GM23338 (cell line): ENCODE data around the gene PAK1. TPM values are rescaled to one million over a fixed set of nuclear protein-coding genes. Genes with fewer than 3 reads are reported as not detected.

ENCODE experiments used
- ATAC-seq: fragments of 200-7000 bp; cut with Tn5 transposase; 3 replicates; pipeline ENCODE4 v1.9.1; 2020
- DNase-seq: peaks from one replicate; pipeline ENCODE4 v3.0.0-alpha.2; 2015; ENCODE audit warnings: low spot score
- H2AFZ ChIP-seq: fragments of 200-600 bp; sonication (generic); 2 replicates; pipeline ENCODE4 v1.8.0; 2016; ENCODE audit warnings: antibody characterized with exemption, mild to moderate bottlenecking, moderate library complexity
- H3F3A ChIP-seq: fragments of 200-600 bp; sonication (generic); replicated peaks from 2 replicates; pipeline ENCODE4 v1.8.0; 2017; ENCODE audit warnings: antibody characterized with exemption, mixed run types, low read depth
- H3K27ac ChIP-seq: fragments of 200-600 bp; sonication (generic); 2 replicates; pipeline ENCODE4 v1.6.1; 2016; ENCODE audit warnings: low read depth
- H3K27me3 ChIP-seq: fragments of 200-600 bp; sonication (generic); 2 replicates; pipeline ENCODE4 v1.8.0; 2016; ENCODE audit warnings: mild to moderate bottlenecking, mixed run types, moderate library complexity; ENCODE audit not compliant: insufficient read depth
- H3K36me3 ChIP-seq: fragments of 200-600 bp; sonication (generic); 2 replicates; pipeline ENCODE4 v1.8.0; 2016; ENCODE audit warnings: mild to moderate bottlenecking; ENCODE audit not compliant: insufficient read depth
- H3K4me1 ChIP-seq: fragments of 200-600 bp; sonication (generic); 2 replicates; pipeline ENCODE4 v1.8.0; 2016; ENCODE audit warnings: mild to moderate bottlenecking, moderate library complexity; ENCODE audit not compliant: insufficient read depth
- H3K4me2 ChIP-seq: fragments of 200-600 bp; sonication (generic); 2 replicates; pipeline ENCODE4 v1.7.1; 2017; ENCODE audit warnings: mixed run types
- H3K4me3 ChIP-seq: fragments of 200-600 bp; sonication (generic); 2 replicates; pipeline ENCODE4 v1.6.1; 2016; ENCODE audit warnings: mixed run types
- H3K79me2 ChIP-seq: fragments of 200-600 bp; sonication (generic); replicated peaks from 2 replicates; pipeline ENCODE4 v1.8.0; 2017; ENCODE audit warnings: mild to moderate bottlenecking; ENCODE audit not compliant: insufficient read depth
- H3K9me2 ChIP-seq: fragments of 200-600 bp; sonication (generic); 2 replicates; pipeline ENCODE4 v1.8.0; 2017; ENCODE audit not compliant: insufficient read depth
- H4K20me1 ChIP-seq: fragments of 200-600 bp; sonication (generic); replicated peaks from 2 replicates; pipeline ENCODE4 v1.8.0; 2017; ENCODE audit warnings: mild to moderate bottlenecking; ENCODE audit not compliant: insufficient read depth
- H3K27ac Mint-ChIP-seq: 2 replicates; pipeline ENCODE4 v1.8.0; 2020; ENCODE audit warnings: inconsistent platforms, mild to moderate bottlenecking, moderate library complexity, mixed read lengths
- H3K27me3 Mint-ChIP-seq: 3 replicates; pipeline ENCODE4 v1.8.0; 2022; ENCODE audit warnings: low read depth, mild to moderate bottlenecking, moderate library complexity, mixed read lengths, inconsistent platforms; ENCODE audit not compliant: insufficient read depth, poor library complexity
- H3K36me3 Mint-ChIP-seq: 3 replicates; pipeline ENCODE4 v1.8.0; 2021; ENCODE audit warnings: low read depth, mild to moderate bottlenecking, inconsistent platforms, moderate library complexity, mixed read lengths
- H3K4me1 Mint-ChIP-seq: 3 replicates; pipeline ENCODE4 v1.8.0; 2020; ENCODE audit warnings: mild to moderate bottlenecking, inconsistent platforms, mixed read lengths
- H3K4me3 Mint-ChIP-seq: 3 replicates; pipeline ENCODE4 v1.8.0; 2021; ENCODE audit warnings: moderate library complexity, mild to moderate bottlenecking, inconsistent platforms, mixed read lengths
- H3K9me3 Mint-ChIP-seq: 3 replicates; pipeline ENCODE4 v1.8.0; 2020; ENCODE audit warnings: moderate library complexity, mild to moderate bottlenecking, inconsistent platforms, mixed read lengths
- ETS1 ChIP-seq: IDR thresholded peaks from 2 replicates; pipeline ENCODE4 v1.6.1; 2016; ENCODE audit warnings: antibody characterized with exemption
- STAT1 ChIP-seq: IDR thresholded peaks from one replicate; pipeline ENCODE4 v1.6.1; 2016; ENCODE audit warnings: antibody characterized with exemption; ENCODE audit not compliant: unreplicated experiment
- ZNF331 ChIP-seq: fragments of 250-450 bp; sonication (Bioruptor Pico); IDR thresholded peaks from 2 replicates; pipeline ENCODE4 v1.5.0; 2020; ENCODE audit warnings: low read depth, mild to moderate bottlenecking, moderate library complexity
- ZNF462 ChIP-seq: fragments of 250-450 bp; sonication (Bioruptor Pico); IDR thresholded peaks from 2 replicates; pipeline ENCODE4 v1.5.0; 2020; ENCODE audit warnings: mild to moderate bottlenecking, moderate library complexity
- polyA plus RNA-seq: library from polyadenylated mRNA; unstranded; fragments of >200 nt; fragmentation: Nextera tagmentation; extraction: Ambion mirVana; gene quantifications from 2 replicates; pipeline ENCODE4 v1.2.1, GENCODE V29; 2016
- total RNA-seq: library from RNA; depleted of rRNA; stranded (reverse); fragments of >200 nt; shearing (Covaris generic); gene quantifications from 2 replicates; pipeline ENCODE4 v1.2.3, GENCODE V29; 2014

The PAK1 gene
- total and polyA plus RNA-seq, 2 experiments from 2014 or later, result 102 to 175 TPM

GRCh38 chr11:77515063-77515462 is 41.2 kb upstream of the PAK1 start (continued):
- no peak for TF ChIP-seq ZNF462 (CRISPR knock-in tag)

GRCh38 chr11:77512092-77512491 is 38.2 kb upstream of the PAK1 start:
- H3K36me3 Mint-ChIP-seq, result no peaks in the 10 kb centered on the region
- peak overlapping the region; percentile 62; the same call in 1 of the 2 replicates for H3K4me2 ChIP-seq
- no peak for TF ChIP-seq STAT1
- no peak for TF ChIP-seq ZNF462 (CRISPR knock-in tag)
- no peak for TF ChIP-seq ZNF331
- TF ChIP-seq ETS1, result no peak

More at GRCh38 chr11:77512092-77512491, 38.2 kb upstream of the PAK1 start:
- H3K4me3 ChIP-seq, result no peak overlapping the region
- H3K9me2 ChIP-seq, result no peaks in the 10 kb centered on the region
- no peaks in the 10 kb centered on the region for H3K36me3 ChIP-seq
- H3K27ac ChIP-seq, result no peak overlapping the region
- H3K4me1 Mint-ChIP-seq, result peaks cover 13% of the 10 kb centered on the region
- H3K27me3 Mint-ChIP-seq, result no peaks in the 10 kb centered on the region
- no peaks in the 10 kb centered on the region for H3K9me3 Mint-ChIP-seq
- no peak overlapping the region for H3K4me3 Mint-ChIP-seq
- no peak overlapping the region for H3K27ac Mint-ChIP-seq
- no peaks in the 10 kb centered on the region for H4K20me1 ChIP-seq
- no peaks in the 10 kb centered on the region; the same call in 1 of the 2 replicates for H3F3A ChIP-seq
- H3K27me3 ChIP-seq, result no peaks in the 10 kb centered on the region
- no peak for ATAC-seq
- peaks cover 25% of the 10 kb centered on the region for H3K4me1 ChIP-seq
- no peaks in the 10 kb centered on the region for H3K79me2 ChIP-seq
- no peak for DNase-seq
- H2AFZ ChIP-seq, result peak overlapping the region; percentile 34; the same call in 1 of the 2 replicates
